ENCODE results near the gene C16orf74.

Gene C16orf74

GRCh38 chr16:85697431-85697830 is 53.5 kb downstream of the C16orf74 start:
- Histone ChIP-seq H3K4me2 (ENCODE audit: low read depth, low read length, poor library complexity, severe bottlenecking) (no peak overlapping the region), H3K9me3 (ENCODE audit: insufficient read depth, low read length) (no peaks in the 10 kb centered on the region), H3K9ac (ENCODE audit: low read length) (no peak overlapping the region), H3K9me2 (replicated peaks; ENCODE audit: insufficient read depth, low read length) (no peaks in the 10 kb centered on the region), H4K20me1 (ENCODE audit: low read depth, low read length) (no peaks in the 10 kb centered on the region), H3K27ac (ENCODE audit: low read depth, low read length) (no peak overlapping the region), H3K36me3 (ENCODE audit: low read length) (no peaks in the 10 kb centered on the region), H3K4me3 (ENCODE audit: insufficient read depth, low read length, poor library complexity, severe bottlenecking) (no peak overlapping the region), H3F3A (ENCODE audit: insufficient read depth) (no peaks in the 10 kb centered on the region), H3K27me3 (ENCODE audit: low read length) (no peaks in the 10 kb centered on the region), H2AFZ (ENCODE audit: low read depth, low read length, severe bottlenecking) (no peak overlapping the region), H3K79me2 (ENCODE audit: insufficient read depth, low read length) (no peaks in the 10 kb centered on the region)
- TF ChIP-seq CTCF (IDR thresholded peaks at IDR 0.05; ENCODE audit: insufficient read depth, low read length, poor library complexity, severe bottlenecking): no peak
- TF ChIP-seq EZH2phosphoT487 (conservative IDR thresholded peaks at IDR 0.05; ENCODE audit: low read length): no peak

- Histone ChIP-seq H3K27me3 (ENCODE audit: low read length) (no peaks in the 10 kb centered on the region), H3K79me2 (ENCODE audit: insufficient read depth, low read length) (no peaks in the 10 kb centered on the region), H4K20me1 (ENCODE audit: low read depth, low read length) (no peaks in the 10 kb centered on the region), H3K27ac (ENCODE audit: low read depth, low read length) (no peak overlapping the region), H3K4me2 (ENCODE audit: low read depth, low read length, poor library complexity, severe bottlenecking) (no peak overlapping the region), H3K9ac (ENCODE audit: low read length) (no peak overlapping the region), H3K9me3 (ENCODE audit: insufficient read depth, low read length) (no peaks in the 10 kb centered on the region), H3K9me2 (replicated peaks; ENCODE audit: insufficient read depth, low read length) (no peaks in the 10 kb centered on the region), H3K36me3 (ENCODE audit: low read length) (no peaks in the 10 kb centered on the region), H3K4me3 (ENCODE audit: insufficient read depth, low read length, poor library complexity, severe bottlenecking) (no peak overlapping the region), H3F3A (ENCODE audit: insufficient read depth) (no peaks in the 10 kb centered on the region), H2AFZ (ENCODE audit: low read depth, low read length, severe bottlenecking) (no peak overlapping the region)
- no peak for TF ChIP-seq CTCF (IDR thresholded peaks at IDR 0.05; ENCODE audit: insufficient read depth, low read length, poor library complexity, severe bottlenecking)
- TF ChIP-seq EZH2phosphoT487 (conservative IDR thresholded peaks at IDR 0.05; ENCODE audit: low read length): no peak
Measured at GRCh38 chr16:85696781-85697180, 54.1 kb downstream of the C16orf74 start.

GRCh38 chr16:85695196-85696128 is 55.4 kb downstream of the C16orf74 start:
- Histone ChIP-seq H3K27me3 (ENCODE audit: low read length) (no peaks in the 10 kb centered on the region), H3K9me2 (replicated peaks; ENCODE audit: insufficient read depth, low read length) (no peaks in the 10 kb centered on the region), H3K9ac (ENCODE audit: low read length) (no peak overlapping the region), H3K9me3 (ENCODE audit: insufficient read depth, low read length) (no peaks in the 10 kb centered on the region), H4K20me1 (ENCODE audit: low read depth, low read length) (no peaks in the 10 kb centered on the region), H2AFZ (ENCODE audit: low read depth, low read length, severe bottlenecking) (no peak overlapping the region), H3K79me2 (ENCODE audit: insufficient read depth, low read length) (no peaks in the 10 kb centered on the region), H3K27ac (ENCODE audit: low read depth, low read length) (no peak overlapping the region), H3K36me3 (ENCODE audit: low read length) (no peaks in the 10 kb centered on the region), H3K4me3 (ENCODE audit: insufficient read depth, low read length, poor library complexity, severe bottlenecking) (no peak overlapping the region), H3K4me2 (ENCODE audit: low read depth, low read length, poor library complexity, severe bottlenecking) (no peak overlapping the region), H3F3A (ENCODE audit: insufficient read depth) (no peaks in the 10 kb centered on the region)
- TF ChIP-seq CTCF (IDR thresholded peaks at IDR 0.05; ENCODE audit: insufficient read depth, low read length, poor library complexity, severe bottlenecking) (no peak), EZH2phosphoT487 (conservative IDR thresholded peaks at IDR 0.05; ENCODE audit: low read length) (no peak)

Data from SU-DHL-6 (cell line).